SW 1271 (cell line): ENCODE results near the gene SLC28A1.
A peak's percentile ranks its signal among the peaks of the same experiment; 100 is the strongest.
"Not testable (repeated sequence)": the region's sequence is repeated elsewhere in the genome, so short reads cannot be mapped to it uniquely, and the experiment has no call there.

ENCODE experiments used
- DNase-seq, 2 experiments: peaks; one replicate each; lab custom pipeline; 2025; lab: John Stamatoyannopoulos, UW

Gene SLC28A1

GRCh38 chr15:84861781-84862180 is 22.7 kb upstream of the SLC28A1 start:
- DNase-seq = no peak

GRCh38 chr15:84862214-84862975 is 22.1 kb upstream of the SLC28A1 start:
- no peak for DNase-seq

- DNase-seq = no peak
These were observed 20.7 kb upstream of the SLC28A1 start for GRCh38 chr15:84863565-84864443.

- DNase-seq = no peak
These were observed 20.0 kb upstream of the SLC28A1 start for GRCh38 chr15:84864444-84864795.

GRCh38 chr15:84865074-84865569 is 19.3 kb upstream of the SLC28A1 start:
- no peak for DNase-seq

- DNase-seq = no peak
These were observed 16.2 kb upstream of the SLC28A1 start for GRCh38 chr15:84868037-84868880.

- no peak for DNase-seq
These were observed 15.0 kb upstream of the SLC28A1 start for GRCh38 chr15:84869510-84869909.

GRCh38 chr15:84871428-84871985 is 13.0 kb upstream of the SLC28A1 start:
- no peak for DNase-seq

GRCh38 chr15:84872009-84872910 is 12.2 kb upstream of the SLC28A1 start:
- no peak for DNase-seq

- no peak for DNase-seq
These were observed 10.5 kb upstream of the SLC28A1 start for GRCh38 chr15:84873997-84874396.

GRCh38 chr15:84874981-84875699 is 9.3 kb upstream of the SLC28A1 start:
- no peak for DNase-seq

GRCh38 chr15:84876269-84876668 is 8.2 kb upstream of the SLC28A1 start:
- DNase-seq = no peak

- not testable (repeated sequence) for DNase-seq
These were observed 6.8 kb upstream of the SLC28A1 start for GRCh38 chr15:84877701-84878100.

GRCh38 chr15:84878504-84878903 is 6.0 kb upstream of the SLC28A1 start:
- peak; percentile 43 to 49 for DNase-seq

- DNase-seq = no peak
These were observed 5.2 kb upstream of the SLC28A1 start for GRCh38 chr15:84879088-84879780.

- DNase-seq = no peak
These were observed 4.5 kb upstream of the SLC28A1 start for GRCh38 chr15:84880007-84880406.

- DNase-seq = no peak
These were observed 3.5 kb upstream of the SLC28A1 start for GRCh38 chr15:84880822-84881519.

- DNase-seq = no peak
These were observed 3.0 kb upstream of the SLC28A1 start for GRCh38 chr15:84881520-84881830.

GRCh38 chr15:84883466-84883865 is 996 bp upstream of the SLC28A1 start:
- no peak for DNase-seq
